HEK293 (cell line): ENCODE data around the gene C9orf43.

Experiments
- CTCF ChIA-PET: fragments of 350-600 bp; formaldehyde crosslinking; extraction: SDS; loops from one replicate; lab custom pipeline; 2021; ENCODE audit warnings: antibody characterized with exemption; lab: Yijun Ruan, JAX
- POLR2A ChIA-PET: fragments of 300-600 bp; formaldehyde crosslinking; extraction: SDS; loops from one replicate; lab custom pipeline; 2020; ENCODE audit warnings: antibody characterized with exemption, inconsistent platforms; lab: Yijun Ruan, JAX
- H3K27ac ChIP-seq: fragments of 200-500 bp; sonication (Bioruptor generic); 2 replicates; pipeline ENCODE4 v1.5.1; 2014; ENCODE audit warnings: low read depth, low read length, control low read depth, inconsistent platforms; ENCODE audit errors: extremely low read depth
- H3K36me3 ChIP-seq, 2 experiments: fragments of 200-500 bp in 1 of 2; sonication (Bioruptor generic) in 1 of 2; 1 replicate in 1 of 2; 2 replicates in 1 of 2; pipeline ENCODE4 v1.5.1; 2014 to 2017; ENCODE audit warnings: inconsistent platforms in 2 of 2, low read length in 2 of 2; ENCODE audit not compliant: control insufficient read depth in 2 of 2, insufficient read depth in 1 of 2
- H3K4me1 ChIP-seq: fragments of 200-500 bp; sonication (Bioruptor generic); 2 replicates; pipeline ENCODE4 v1.5.1; 2014; ENCODE audit warnings: mild to moderate bottlenecking, low read length, inconsistent platforms; ENCODE audit not compliant: control insufficient read depth, insufficient read depth
- H3K4me3 ChIP-seq: 2 replicates; pipeline ENCODE4 v1.5.1; 2011; ENCODE audit warnings: low read depth, mild to moderate bottlenecking, control low read depth, low read length, moderate library complexity
- H3K9me3 ChIP-seq: fragments of 200-500 bp; sonication (Bioruptor generic); 2 replicates; pipeline ENCODE4 v1.5.1; 2014; ENCODE audit warnings: low read depth, low read length, inconsistent platforms; ENCODE audit not compliant: control insufficient read depth, insufficient read depth
- SP3 ChIP-seq: fragments of 450-650 bp; formaldehyde crosslinking; IDR thresholded peaks from 2 replicates; pipeline ENCODE4 v1.5.1; 2016; ENCODE audit warnings: missing biosample characterization, missing genetic modification characterization
- TCF7L2 ChIP-seq: IDR thresholded peaks from 2 replicates; pipeline ENCODE4 v1.6.1; 2011; ENCODE audit warnings: low read depth, mild to moderate bottlenecking, inconsistent platforms, low read length, moderate library complexity, borderline replicate concordance
- ZBTB20 ChIP-seq: fragments of 450-650 bp; formaldehyde crosslinking; IDR thresholded peaks from 2 replicates; pipeline ENCODE4 v1.5.1; 2016; ENCODE audit warnings: missing biosample characterization, missing genetic modification characterization
- ZFHX2 ChIP-seq: fragments of 450-650 bp; formaldehyde crosslinking; conservative IDR thresholded peaks from 2 replicates; pipeline ENCODE4 v1.5.1; 2016; ENCODE audit warnings: missing biosample characterization, missing genetic modification characterization
- ZNF138 ChIP-seq: fragments of 450-650 bp; formaldehyde crosslinking; IDR thresholded peaks from 2 replicates; pipeline ENCODE4 v1.5.1; 2016; ENCODE audit warnings: missing biosample characterization, missing genetic modification characterization, borderline replicate concordance
- ZNF155 ChIP-seq: fragments of 450-650 bp; formaldehyde crosslinking; IDR thresholded peaks from 2 replicates; pipeline ENCODE4 v1.5.1; 2016; ENCODE audit warnings: missing biosample characterization, missing genetic modification characterization
- ZNF174 ChIP-seq: fragments of 450-650 bp; formaldehyde crosslinking; IDR thresholded peaks from 2 replicates; pipeline ENCODE4 v1.5.0; 2017; ENCODE audit warnings: missing biosample characterization, mild to moderate bottlenecking, missing genetic modification characterization
- ZNF19 ChIP-seq: fragments of 450-650 bp; formaldehyde crosslinking; IDR thresholded peaks from 2 replicates; pipeline ENCODE4; 2016; ENCODE audit warnings: missing biosample characterization, missing genetic modification characterization, low read depth
- ZNF23 ChIP-seq: fragments of 450-650 bp; formaldehyde crosslinking; IDR thresholded peaks from 2 replicates; pipeline ENCODE4 v1.5.1; 2016; ENCODE audit warnings: missing biosample characterization, missing genetic modification characterization, borderline replicate concordance
- ZNF394 ChIP-seq: fragments of 450-650 bp; formaldehyde crosslinking; IDR thresholded peaks from 2 replicates; pipeline ENCODE4 v1.5.1; 2016; ENCODE audit warnings: missing biosample characterization, missing genetic modification characterization, mild to moderate bottlenecking, moderate library complexity, borderline replicate concordance
- ZNF521 ChIP-seq: fragments of 450-650 bp; formaldehyde crosslinking; IDR thresholded peaks from 2 replicates; pipeline ENCODE4 v1.5.1; 2017; ENCODE audit warnings: missing biosample characterization, mild to moderate bottlenecking, missing genetic modification characterization
- ZNF530 ChIP-seq: fragments of 450-650 bp; formaldehyde crosslinking; IDR thresholded peaks from 2 replicates; pipeline ENCODE4 v1.5.1; 2016; ENCODE audit warnings: low read depth, missing biosample characterization, missing genetic modification characterization
- ZNF571 ChIP-seq: fragments of 450-650 bp; formaldehyde crosslinking; IDR thresholded peaks from 2 replicates; pipeline ENCODE4 v1.5.0; 2017; ENCODE audit warnings: missing biosample characterization, missing genetic modification characterization
- ZNF629 ChIP-seq: fragments of 450-650 bp; formaldehyde crosslinking; IDR thresholded peaks from 2 replicates; pipeline ENCODE4 v1.5.1; 2017; ENCODE audit warnings: missing biosample characterization, missing genetic modification characterization
- ZNF654 ChIP-seq: fragments of 450-650 bp; formaldehyde crosslinking; IDR thresholded peaks from 2 replicates; pipeline ENCODE4 v1.5.1; 2016; ENCODE audit warnings: low read depth, missing biosample characterization, missing genetic modification characterization
- ZNF777 ChIP-seq: fragments of 450-650 bp; formaldehyde crosslinking; IDR thresholded peaks from 2 replicates; pipeline ENCODE4 v1.5.1; 2017; ENCODE audit warnings: missing biosample characterization, missing genetic modification characterization, borderline replicate concordance
- ZNF830 ChIP-seq: fragments of 450-650 bp; IDR thresholded peaks from 2 replicates; pipeline ENCODE4 v1.5.0; 2018; ENCODE audit warnings: missing biosample characterization, missing genetic modification characterization, low read depth, mild to moderate bottlenecking, moderate library complexity
- ZNF837 ChIP-seq: fragments of 450-650 bp; formaldehyde crosslinking; IDR thresholded peaks from 2 replicates; pipeline ENCODE4 v1.5.1; 2016; ENCODE audit warnings: missing biosample characterization, missing genetic modification characterization
- ZSCAN16 ChIP-seq: fragments of 450-650 bp; formaldehyde crosslinking; IDR thresholded peaks from 2 replicates; pipeline ENCODE4 v1.5.1; 2016; ENCODE audit warnings: missing biosample characterization, missing genetic modification characterization
- ZXDB ChIP-seq: fragments of 450-650 bp; formaldehyde crosslinking; IDR thresholded peaks from 2 replicates; pipeline ENCODE4 v1.5.1; 2016; ENCODE audit warnings: missing biosample characterization, missing genetic modification characterization
- TF ChIP-seq, protein P1 (sequence below): fragments of 450-650 bp; formaldehyde crosslinking; IDR thresholded peaks from 2 replicates; pipeline ENCODE4 v1.5.1; 2016; ENCODE audit warnings: missing biosample characterization, missing genetic modification characterization, low read depth
- TF ChIP-seq, protein P2 (sequence below): fragments of 450-650 bp; formaldehyde crosslinking; IDR thresholded peaks from 2 replicates; pipeline ENCODE4 v1.5.1; 2016; ENCODE audit warnings: missing biosample characterization, missing genetic modification characterization
- TF ChIP-seq, protein P3 (sequence below): fragments of 450-650 bp; formaldehyde crosslinking; IDR thresholded peaks from 2 replicates; pipeline ENCODE4 v1.5.1; 2016; ENCODE audit warnings: missing biosample characterization, missing genetic modification characterization
- TF ChIP-seq, protein P4 (sequence below): fragments of 450-650 bp; formaldehyde crosslinking; IDR thresholded peaks from 2 replicates; pipeline ENCODE4 v1.5.1; 2016; ENCODE audit warnings: missing biosample characterization, missing genetic modification characterization, borderline replicate concordance

Gene C9orf43

DNA sequence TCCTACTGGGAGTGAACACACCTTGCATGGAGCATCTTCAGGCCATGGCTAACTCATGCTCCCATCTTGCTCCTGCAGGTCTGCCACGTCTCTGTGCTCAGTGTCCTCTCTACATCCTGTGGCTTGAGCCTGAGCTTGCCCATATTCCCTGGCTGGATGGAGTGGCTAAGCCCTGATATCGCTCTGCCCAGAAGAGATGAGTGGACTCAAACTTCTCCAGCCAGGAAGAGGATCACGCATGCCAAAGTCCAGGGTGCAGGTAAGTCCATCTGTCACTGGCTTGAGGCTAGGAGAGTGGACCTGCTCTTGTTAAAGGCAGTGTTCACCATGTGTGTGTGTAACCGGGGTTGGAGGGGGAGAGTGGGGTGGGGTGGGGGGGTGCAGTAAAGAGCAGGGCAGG, 51.4 kb downstream of the C9orf43 start (continued):
- TF ChIP-seq ZNF23 (tag by site-specific recombination) (no peak), ZNF777 (tag by site-specific recombination) (no peak), SP3 (tag by site-specific recombination) (no peak), ZNF830 (tag by site-specific recombination) (no peak), ZNF155 (no peak), ZNF530 (tag by site-specific recombination) (no peak), ZNF19 (no peak), ZNF654 (tag by site-specific recombination) (no peak), ZNF521 (tag by site-specific recombination) (no peak), ZNF837 (tag by site-specific recombination) (no peak)
- TF ChIP-seq, protein P1, sequence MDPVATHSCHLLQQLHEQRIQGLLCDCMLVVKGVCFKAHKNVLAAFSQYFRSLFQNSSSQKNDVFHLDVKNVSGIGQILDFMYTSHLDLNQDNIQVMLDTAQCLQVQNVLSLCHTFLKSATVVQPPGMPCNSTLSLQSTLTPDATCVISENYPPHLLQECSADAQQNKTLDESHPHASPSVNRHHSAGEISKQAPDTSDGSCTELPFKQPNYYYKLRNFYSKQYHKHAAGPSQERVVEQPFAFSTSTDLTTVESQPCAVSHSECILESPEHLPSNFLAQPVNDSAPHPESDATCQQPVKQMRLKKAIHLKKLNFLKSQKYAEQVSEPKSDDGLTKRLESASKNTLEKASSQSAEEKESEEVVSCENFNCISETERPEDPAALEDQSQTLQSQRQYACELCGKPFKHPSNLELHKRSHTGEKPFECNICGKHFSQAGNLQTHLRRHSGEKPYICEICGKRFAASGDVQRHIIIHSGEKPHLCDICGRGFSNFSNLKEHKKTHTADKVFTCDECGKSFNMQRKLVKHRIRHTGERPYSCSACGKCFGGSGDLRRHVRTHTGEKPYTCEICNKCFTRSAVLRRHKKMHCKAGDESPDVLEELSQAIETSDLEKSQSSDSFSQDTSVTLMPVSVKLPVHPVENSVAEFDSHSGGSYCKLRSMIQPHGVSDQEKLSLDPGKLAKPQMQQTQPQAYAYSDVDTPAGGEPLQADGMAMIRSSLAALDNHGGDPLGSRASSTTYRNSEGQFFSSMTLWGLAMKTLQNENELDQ (tag by site-specific recombination): no peak
- TF ChIP-seq, protein P2, sequence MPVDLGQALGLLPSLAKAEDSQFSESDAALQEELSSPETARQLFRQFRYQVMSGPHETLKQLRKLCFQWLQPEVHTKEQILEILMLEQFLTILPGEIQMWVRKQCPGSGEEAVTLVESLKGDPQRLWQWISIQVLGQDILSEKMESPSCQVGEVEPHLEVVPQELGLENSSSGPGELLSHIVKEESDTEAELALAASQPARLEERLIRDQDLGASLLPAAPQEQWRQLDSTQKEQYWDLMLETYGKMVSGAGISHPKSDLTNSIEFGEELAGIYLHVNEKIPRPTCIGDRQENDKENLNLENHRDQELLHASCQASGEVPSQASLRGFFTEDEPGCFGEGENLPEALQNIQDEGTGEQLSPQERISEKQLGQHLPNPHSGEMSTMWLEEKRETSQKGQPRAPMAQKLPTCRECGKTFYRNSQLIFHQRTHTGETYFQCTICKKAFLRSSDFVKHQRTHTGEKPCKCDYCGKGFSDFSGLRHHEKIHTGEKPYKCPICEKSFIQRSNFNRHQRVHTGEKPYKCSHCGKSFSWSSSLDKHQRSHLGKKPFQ (tag by site-specific recombination): no peak
- TF ChIP-seq, protein P3, sequence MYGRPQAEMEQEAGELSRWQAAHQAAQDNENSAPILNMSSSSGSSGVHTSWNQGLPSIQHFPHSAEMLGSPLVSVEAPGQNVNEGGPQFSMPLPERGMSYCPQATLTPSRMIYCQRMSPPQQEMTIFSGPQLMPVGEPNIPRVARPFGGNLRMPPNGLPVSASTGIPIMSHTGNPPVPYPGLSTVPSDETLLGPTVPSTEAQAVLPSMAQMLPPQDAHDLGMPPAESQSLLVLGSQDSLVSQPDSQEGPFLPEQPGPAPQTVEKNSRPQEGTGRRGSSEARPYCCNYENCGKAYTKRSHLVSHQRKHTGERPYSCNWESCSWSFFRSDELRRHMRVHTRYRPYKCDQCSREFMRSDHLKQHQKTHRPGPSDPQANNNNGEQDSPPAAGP (tag by site-specific recombination): no peak

DNA sequence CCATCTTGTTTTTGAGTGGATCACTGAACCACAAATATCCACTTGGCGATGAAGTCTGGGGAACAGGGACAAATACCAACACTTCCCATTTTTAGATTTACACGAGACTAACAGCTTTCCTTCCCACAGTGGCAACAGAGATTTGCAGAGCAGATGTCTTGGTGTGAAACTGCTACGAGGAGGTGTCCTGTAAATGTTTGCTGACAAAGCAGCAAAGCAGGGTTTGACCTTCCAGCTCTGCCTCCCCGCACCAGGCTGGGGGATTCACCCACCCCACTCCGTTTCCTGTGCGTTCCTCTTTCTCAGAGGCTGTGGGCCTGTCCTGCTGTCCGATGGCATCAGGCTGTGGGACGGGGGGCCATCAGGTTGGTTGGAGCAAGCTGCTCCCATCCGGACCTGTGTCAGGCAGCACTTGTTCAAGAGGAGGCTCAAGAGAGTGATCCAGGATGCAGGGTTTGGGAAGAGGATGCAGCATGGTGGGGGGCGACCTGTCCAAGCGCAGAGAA, 52.3 kb downstream of the C9orf43 start:
- Histone ChIP-seq H3K27ac (no peak overlapping the region; the same call in 1 of the 2 replicates), H3K4me3 (no peak overlapping the region), H3K36me3 (no peaks in the 10 kb centered on the region), H3K4me1 (peaks cover 10% of the 10 kb centered on the region), H3K9me3 (no peaks in the 10 kb centered on the region)
- ChIA-PET CTCF (interaction anchor here (0.6 to 1.6 kb wide), 3 partner anchors 17 to 342 kb away, joined by 3 to 10 read pairs (median 3); no protein-coding TSS in a partner anchor), POLR2A (no interaction called here)
- no peak for TF ChIP-seq ZXDB (tag by site-specific recombination)
- no peak for TF ChIP-seq ZNF571
- TF ChIP-seq ZNF138: no peak
- TF ChIP-seq ZSCAN16 (tag by site-specific recombination): no peak
- no peak for TF ChIP-seq ZBTB20 (tag by site-specific recombination)
- TF ChIP-seq ZFHX2 (tag by site-specific recombination): no peak
- TF ChIP-seq ZNF394: no peak
- TF ChIP-seq ZNF174: no peak
- TF ChIP-seq, protein P4, sequence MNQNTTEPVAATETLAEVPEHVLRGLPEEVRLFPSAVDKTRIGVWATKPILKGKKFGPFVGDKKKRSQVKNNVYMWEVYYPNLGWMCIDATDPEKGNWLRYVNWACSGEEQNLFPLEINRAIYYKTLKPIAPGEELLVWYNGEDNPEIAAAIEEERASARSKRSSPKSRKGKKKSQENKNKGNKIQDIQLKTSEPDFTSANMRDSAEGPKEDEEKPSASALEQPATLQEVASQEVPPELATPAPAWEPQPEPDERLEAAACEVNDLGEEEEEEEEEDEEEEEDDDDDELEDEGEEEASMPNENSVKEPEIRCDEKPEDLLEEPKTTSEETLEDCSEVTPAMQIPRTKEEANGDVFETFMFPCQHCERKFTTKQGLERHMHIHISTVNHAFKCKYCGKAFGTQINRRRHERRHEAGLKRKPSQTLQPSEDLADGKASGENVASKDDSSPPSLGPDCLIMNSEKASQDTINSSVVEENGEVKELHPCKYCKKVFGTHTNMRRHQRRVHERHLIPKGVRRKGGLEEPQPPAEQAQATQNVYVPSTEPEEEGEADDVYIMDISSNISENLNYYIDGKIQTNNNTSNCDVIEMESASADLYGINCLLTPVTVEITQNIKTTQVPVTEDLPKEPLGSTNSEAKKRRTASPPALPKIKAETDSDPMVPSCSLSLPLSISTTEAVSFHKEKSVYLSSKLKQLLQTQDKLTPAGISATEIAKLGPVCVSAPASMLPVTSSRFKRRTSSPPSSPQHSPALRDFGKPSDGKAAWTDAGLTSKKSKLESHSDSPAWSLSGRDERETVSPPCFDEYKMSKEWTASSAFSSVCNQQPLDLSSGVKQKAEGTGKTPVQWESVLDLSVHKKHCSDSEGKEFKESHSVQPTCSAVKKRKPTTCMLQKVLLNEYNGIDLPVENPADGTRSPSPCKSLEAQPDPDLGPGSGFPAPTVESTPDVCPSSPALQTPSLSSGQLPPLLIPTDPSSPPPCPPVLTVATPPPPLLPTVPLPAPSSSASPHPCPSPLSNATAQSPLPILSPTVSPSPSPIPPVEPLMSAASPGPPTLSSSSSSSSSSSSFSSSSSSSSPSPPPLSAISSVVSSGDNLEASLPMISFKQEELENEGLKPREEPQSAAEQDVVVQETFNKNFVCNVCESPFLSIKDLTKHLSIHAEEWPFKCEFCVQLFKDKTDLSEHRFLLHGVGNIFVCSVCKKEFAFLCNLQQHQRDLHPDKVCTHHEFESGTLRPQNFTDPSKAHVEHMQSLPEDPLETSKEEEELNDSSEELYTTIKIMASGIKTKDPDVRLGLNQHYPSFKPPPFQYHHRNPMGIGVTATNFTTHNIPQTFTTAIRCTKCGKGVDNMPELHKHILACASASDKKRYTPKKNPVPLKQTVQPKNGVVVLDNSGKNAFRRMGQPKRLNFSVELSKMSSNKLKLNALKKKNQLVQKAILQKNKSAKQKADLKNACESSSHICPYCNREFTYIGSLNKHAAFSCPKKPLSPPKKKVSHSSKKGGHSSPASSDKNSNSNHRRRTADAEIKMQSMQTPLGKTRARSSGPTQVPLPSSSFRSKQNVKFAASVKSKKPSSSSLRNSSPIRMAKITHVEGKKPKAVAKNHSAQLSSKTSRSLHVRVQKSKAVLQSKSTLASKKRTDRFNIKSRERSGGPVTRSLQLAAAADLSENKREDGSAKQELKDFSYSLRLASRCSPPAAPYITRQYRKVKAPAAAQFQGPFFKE (tag by site-specific recombination): no peak
- TF ChIP-seq ZNF629 (tag by site-specific recombination): no peak
- TF ChIP-seq TCF7L2: no peak
